Erythroblast (primary cell): ENCODE data around the gene NTM.

Experiments used
- DNase-seq, 2 experiments: peaks; one replicate each; lab custom pipeline; 2025; lab: John Stamatoyannopoulos, UW
- GATA1 ChIP-seq: IDR thresholded peaks from 2 replicates; pipeline ENCODE4 v1.6.1; 2011; ENCODE audit warnings: low read depth, mild to moderate bottlenecking, control low read depth, low read length, moderate library complexity
- POLR2A ChIP-seq: IDR thresholded peaks from 2 replicates; pipeline ENCODE4 v1.6.1; 2011; ENCODE audit warnings: mild to moderate bottlenecking, low read length

Gene NTM

GRCh38 chr11:132237781-132238180, 867.4 kb downstream of the NTM start:
- DNase-seq, result no peak
- TF ChIP-seq POLR2A, result no peak
- no peak for TF ChIP-seq GATA1

- TF ChIP-seq POLR2A (no peak), GATA1 (no peak)
- no peak for DNase-seq
These were observed 868.0 kb downstream of the NTM start for GRCh38 chr11:132238331-132238866.

- TF ChIP-seq POLR2A, result no peak
- TF ChIP-seq GATA1, result no peak
- no peak for DNase-seq
These were observed 870.0 kb downstream of the NTM start for GRCh38 chr11:132240374-132240773.

GRCh38 chr11:132242632-132243031, 872.2 kb downstream of the NTM start:
- TF ChIP-seq POLR2A (no peak), GATA1 (no peak)
- DNase-seq, result no peak

- no peak for DNase-seq
These were observed 874.4 kb downstream of the NTM start for GRCh38 chr11:132244846-132245245.

GRCh38 chr11:132245403-132246385, 875.3 kb downstream of the NTM start:
- TF ChIP-seq POLR2A (no peak), GATA1 (no peak)
- no peak for DNase-seq

More at GRCh38 chr11:132244846-132245245, 874.4 kb downstream of the NTM start:
- no peak for TF ChIP-seq GATA1
- TF ChIP-seq POLR2A, result no peak

- TF ChIP-seq POLR2A, result no peak
- no peak for TF ChIP-seq GATA1
- no peak for DNase-seq
These were observed 878.2 kb downstream of the NTM start for GRCh38 chr11:132248580-132248979.

GRCh38 chr11:132249256-132249655, 878.8 kb downstream of the NTM start:
- DNase-seq, result no peak
- no peak for TF ChIP-seq POLR2A
- no peak for TF ChIP-seq GATA1

- no peak for DNase-seq
- TF ChIP-seq GATA1, result no peak
These were observed 880.6 kb downstream of the NTM start for GRCh38 chr11:132251061-132251460.

- no peak for DNase-seq
- TF ChIP-seq GATA1 (no peak), POLR2A (no peak)
These were observed 883.3 kb downstream of the NTM start for GRCh38 chr11:132253469-132254264.

GRCh38 chr11:132254906-132255305, 884.5 kb downstream of the NTM start:
- TF ChIP-seq GATA1 (no peak), POLR2A (no peak)
- DNase-seq, result no peak

- no peak for TF ChIP-seq GATA1
- TF ChIP-seq POLR2A, result no peak
- DNase-seq, result no peak
These were observed 886.3 kb downstream of the NTM start for GRCh38 chr11:132256528-132257279.

GRCh38 chr11:132257871-132258270, 887.5 kb downstream of the NTM start:
- DNase-seq, result no peak
- TF ChIP-seq POLR2A (no peak), GATA1 (no peak)
